ENCODE results near the gene PGLYRP3. TPM values are rescaled to one million over a fixed set of nuclear protein-coding genes. Genes with fewer than 3 reads are reported as not detected.
"Not testable (repeated sequence)": the region's sequence is repeated elsewhere in the genome, so short reads cannot be mapped to it uniquely, and the experiment has no call there.

PGLYRP3 gene
- total RNA-seq, 1 experiment from 2014 or later = not detected

DNA sequence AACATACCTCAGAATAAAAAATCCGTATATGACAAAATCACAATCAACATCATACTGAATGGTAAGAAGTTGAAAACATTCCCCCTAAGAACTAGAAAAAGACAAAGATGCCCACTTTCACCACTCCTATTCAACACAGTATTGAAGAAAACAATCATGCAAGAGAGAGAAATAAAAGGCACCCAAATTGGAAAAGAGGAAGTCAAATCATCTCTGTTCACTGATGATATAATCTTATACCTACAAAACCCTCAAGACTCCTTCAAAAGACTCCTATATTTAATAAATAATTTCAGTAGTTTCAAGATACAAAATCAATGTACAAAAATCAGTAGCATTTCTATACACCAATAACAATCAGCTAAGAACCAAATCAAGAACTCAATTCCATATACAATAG, 21.1 kb upstream of the PGLYRP3 start:
- in situ Hi-C loops (cut with HindIII; ENCODE audit: low sequenced_read_pairs) = no loop called here
- DNase-seq (ENCODE audit: low spot score) = no peak

DNA sequence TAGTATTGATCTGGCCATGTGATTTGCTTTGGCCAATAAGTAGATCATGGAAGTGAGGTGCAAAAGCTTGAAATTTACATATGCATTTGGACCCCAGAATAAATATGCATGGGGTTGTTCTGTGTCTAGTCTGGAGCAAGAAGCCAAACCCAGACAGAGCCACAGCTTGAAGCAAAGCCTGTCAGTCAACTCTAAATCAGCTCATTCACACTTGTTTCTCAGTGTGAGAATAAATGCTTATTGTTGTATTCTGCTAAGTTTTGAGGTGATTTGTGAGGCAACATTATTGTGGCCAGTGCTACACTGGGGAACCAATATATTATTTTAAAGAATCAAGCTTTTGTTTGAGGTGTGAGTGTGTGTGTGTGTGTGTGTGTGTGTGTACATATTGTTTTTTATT, 12.2 kb upstream of the PGLYRP3 start:
- DNase-seq (ENCODE audit: low spot score) = no peak
- in situ Hi-C loops (cut with HindIII; ENCODE audit: low sequenced_read_pairs) = no loop called here

DNA sequence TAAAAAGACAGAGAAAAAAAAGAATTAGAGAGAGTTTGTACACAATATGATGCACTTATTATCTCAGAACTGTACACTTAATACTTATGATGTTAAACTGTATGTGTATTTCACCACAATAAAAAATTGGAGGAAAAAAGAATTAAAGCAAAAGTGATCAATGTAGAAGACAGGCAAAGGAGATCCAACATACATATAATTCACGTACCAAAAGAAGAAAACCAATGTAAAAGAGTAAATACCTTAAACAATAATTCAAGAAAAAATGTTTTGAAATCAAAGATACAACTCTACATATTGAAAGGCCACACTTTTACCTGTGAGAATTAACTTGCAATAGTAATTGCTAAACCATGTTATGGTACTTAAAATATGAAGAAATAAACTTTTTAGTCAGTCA, 9.8 kb upstream of the PGLYRP3 start:
- no peak for DNase-seq (ENCODE audit: low spot score)
- in situ Hi-C loops (cut with HindIII; ENCODE audit: low sequenced_read_pairs) = no loop called here

DNA sequence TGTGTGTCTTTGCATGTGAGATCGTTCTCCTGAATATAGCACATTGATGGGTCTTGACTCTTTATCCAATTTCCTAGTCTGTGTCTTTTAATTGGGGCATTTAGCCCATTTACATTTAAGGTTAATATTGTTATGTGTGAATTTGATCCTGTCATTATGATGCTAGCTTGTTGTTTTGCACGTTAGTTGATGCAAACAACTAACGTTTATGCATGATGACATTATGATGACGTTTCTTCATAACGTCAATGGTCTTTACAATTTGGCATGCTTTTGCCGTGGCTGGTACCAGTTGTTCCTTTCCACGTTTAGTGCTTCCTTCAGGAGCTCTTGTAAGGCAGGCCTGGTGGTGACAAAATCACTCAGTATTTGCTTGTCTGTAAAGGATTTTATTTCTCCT, 5.4 kb upstream of the PGLYRP3 start:
- in situ Hi-C loops (cut with HindIII; ENCODE audit: low sequenced_read_pairs); DNase-seq (ENCODE audit: low spot score): not testable (repeated sequence)

DNA sequence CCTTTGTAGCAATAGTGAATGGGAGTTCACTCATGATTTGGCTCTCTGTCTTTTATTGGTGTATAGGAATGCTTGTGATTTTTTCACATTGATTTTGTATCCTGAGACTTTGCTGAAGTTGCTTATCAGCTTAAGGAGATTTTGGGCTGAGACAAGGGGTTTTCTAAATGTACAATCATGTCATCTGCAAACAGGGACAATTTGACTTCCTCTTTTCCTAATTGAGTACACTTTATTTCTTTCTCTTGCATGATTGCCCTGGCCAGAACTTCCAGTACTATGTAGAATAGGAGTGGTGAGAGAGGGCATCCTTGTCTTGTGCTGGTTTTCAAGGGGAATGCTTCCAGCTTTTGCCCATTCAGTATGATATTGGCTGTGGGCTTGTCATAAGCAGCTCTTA, 3.3 kb upstream of the PGLYRP3 start:
- DNase-seq (ENCODE audit: low spot score); in situ Hi-C loops (cut with HindIII; ENCODE audit: low sequenced_read_pairs): not testable (repeated sequence)

DNA sequence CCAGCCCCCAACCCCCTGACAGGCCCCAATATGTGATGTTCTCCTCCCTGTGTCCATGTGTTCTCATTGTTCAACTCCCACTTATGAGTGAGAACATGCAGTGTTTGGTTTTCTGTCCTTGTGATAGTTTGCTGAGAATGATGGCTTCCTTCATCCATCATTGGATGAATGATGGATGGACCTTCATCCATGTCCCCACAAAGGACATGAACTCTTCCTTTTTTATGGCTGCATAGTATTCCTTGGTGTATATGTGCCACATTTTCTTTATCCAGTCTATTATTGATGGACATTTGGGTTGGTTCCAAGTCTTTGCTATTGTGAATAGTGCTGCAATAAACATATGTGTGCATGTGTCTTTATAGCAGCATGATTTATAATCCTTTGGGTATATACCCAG, 1.6 kb upstream of the PGLYRP3 start:
- in situ Hi-C loops (cut with HindIII; ENCODE audit: low sequenced_read_pairs); DNase-seq (ENCODE audit: low spot score): not testable (repeated sequence)

DNA sequence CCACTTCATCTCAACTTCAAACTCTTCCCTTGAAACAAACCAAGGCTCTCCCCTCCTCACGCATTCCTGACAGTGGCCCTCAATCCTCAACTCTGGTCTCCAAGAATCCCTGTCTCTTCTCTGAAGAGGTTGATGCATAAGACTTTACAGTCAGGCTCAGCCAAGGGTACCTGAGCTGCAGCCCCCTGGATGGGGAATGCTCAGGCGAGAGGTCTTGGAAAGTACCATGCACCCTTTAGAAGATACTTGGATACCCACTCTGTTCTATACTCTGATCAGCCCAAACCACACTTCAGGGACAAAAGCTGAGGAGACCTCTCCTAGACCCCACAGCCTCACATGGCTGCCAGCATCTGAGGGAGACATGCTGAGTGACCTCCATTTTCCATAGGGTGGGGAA, 536 bp upstream of the PGLYRP3 start:
- in situ Hi-C loops (cut with HindIII; ENCODE audit: low sequenced_read_pairs) = no loop called here
- no peak for DNase-seq (ENCODE audit: low spot score)

DNA sequence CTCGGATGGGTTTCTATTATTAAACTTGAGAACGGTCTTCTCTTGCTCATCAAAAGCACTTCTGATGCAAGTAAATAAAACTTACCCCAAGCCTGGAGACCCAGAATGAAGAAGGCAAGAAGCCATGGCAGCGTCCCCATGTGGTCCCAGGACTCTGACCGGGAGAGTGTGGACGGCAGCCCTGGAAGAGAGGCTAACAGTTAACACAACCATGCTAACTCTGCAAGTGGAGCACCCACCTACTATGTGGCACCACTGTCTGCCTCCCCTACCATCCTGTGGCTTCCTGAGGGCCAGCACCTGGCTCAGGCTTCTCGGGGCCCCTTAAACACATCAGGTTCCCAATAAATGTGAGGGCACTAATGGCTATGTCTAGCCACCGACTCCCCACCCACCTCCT, 2.2 kb downstream of the PGLYRP3 start:
- in situ Hi-C loops (cut with HindIII; ENCODE audit: low sequenced_read_pairs) = no loop called here
- no peak for DNase-seq (ENCODE audit: low spot score)

DNA sequence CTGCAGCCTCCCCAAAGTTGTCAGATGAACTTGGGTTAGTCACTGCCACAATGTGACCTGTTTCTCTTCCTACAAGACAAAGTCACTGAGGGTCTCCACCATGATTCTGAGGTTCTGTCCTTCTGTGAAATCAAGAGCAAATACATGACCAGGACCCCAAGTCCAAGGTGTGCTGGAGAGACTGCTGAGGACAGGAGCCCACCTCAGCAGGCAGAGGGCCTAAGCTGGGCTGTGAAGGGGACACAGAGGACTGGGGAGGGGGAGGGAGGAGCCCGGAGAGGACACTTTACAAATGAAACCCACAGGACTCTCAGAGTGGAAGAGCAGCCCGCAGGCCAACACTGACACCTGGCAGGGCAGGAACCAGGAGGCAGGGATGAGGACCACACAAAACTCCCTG, 3.3 kb downstream of the PGLYRP3 start:
- no peak for DNase-seq (ENCODE audit: low spot score)
- in situ Hi-C loops (cut with HindIII; ENCODE audit: low sequenced_read_pairs) = no loop called here

DNA sequence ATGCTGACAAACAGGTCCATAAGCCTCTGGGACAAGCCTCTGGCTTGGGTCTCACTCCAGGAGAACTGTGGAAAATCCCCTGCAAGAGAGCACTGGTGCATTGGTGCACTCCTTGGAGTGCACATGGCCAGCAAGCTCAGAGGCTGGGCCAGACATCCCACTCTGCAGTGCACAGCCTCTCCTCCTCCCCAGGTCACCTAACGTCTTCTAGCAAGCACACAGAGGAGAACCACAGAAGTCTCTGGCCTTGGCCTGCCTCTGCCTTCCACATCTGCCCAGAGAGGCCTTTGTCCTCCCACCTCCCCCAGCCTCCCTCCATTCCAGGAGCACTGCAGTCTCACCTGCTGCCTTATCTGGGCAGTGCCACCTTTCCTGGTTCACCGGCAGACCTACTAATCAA, 4.2 kb downstream of the PGLYRP3 start:
- in situ Hi-C loops (cut with HindIII; ENCODE audit: low sequenced_read_pairs) = no loop called here
- DNase-seq (ENCODE audit: low spot score) = no peak

DNA sequence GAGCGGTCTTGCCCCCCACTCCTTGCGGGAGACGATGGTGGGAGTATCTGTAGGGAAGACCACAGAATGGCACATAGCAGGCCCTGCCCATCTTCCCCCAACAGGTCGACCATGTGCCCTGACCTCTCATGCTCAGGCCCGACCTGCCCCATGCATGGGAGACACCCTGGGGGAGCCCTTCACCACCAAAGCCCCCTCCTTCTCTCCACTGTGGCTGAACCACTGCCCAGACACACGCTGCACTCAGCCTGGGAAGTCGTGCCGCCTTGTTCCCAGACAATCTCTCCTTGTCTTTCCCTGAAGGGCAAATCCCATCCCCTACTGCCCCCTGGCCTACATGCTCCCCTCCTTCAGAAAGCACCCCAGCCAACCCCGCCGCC, 5.5 kb downstream of the PGLYRP3 start:
- no peak for DNase-seq (ENCODE audit: low spot score)
- in situ Hi-C loops (cut with HindIII; ENCODE audit: low sequenced_read_pairs) = no loop called here

DNA sequence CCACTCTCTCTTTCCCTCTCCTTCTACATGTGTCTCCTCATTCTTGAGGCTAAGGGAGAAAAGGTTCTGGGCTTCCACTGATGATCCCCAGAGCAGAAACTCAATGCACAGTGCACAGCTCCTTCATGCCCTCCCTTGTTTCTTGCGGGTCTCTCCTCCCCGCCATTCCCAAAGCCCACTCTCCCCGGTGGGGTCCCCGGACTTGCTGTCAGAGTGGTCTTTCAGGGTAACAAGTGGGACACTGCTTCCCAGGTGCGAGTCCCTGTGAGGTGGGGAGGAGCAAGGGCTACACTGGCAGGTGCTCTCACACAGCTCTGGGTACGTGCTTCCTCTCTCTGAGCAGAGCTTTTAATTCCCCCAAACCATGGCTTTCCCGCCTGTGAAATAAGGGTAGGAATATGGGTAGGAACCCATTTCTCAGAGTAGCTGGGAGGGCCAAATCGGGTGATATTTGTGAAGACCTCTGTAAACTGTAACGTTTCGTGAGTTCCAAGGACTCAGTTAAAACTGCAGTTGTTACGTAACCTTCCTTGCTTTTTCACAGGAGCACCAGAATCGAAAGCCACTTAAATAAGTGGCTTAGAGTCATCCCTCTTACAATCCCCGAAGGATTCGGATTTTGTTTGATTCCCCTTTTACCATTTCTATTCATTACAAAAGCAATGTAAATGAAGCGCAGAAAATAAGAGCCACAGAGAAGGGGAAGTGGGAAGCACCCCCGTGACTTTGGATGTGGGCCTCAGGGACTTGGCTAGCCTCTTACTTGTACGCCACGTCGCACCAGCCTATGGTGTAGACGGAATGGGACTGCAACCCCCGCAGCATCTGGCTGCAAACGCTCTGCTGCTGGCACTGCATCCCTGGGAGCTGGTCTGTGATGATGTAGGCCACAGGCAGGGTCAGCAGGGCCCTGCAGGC, 6.2 kb downstream of the PGLYRP3 start:
- no peak for DNase-seq (ENCODE audit: low spot score)
- in situ Hi-C loops (cut with HindIII; ENCODE audit: low sequenced_read_pairs) = no loop called here

DNA sequence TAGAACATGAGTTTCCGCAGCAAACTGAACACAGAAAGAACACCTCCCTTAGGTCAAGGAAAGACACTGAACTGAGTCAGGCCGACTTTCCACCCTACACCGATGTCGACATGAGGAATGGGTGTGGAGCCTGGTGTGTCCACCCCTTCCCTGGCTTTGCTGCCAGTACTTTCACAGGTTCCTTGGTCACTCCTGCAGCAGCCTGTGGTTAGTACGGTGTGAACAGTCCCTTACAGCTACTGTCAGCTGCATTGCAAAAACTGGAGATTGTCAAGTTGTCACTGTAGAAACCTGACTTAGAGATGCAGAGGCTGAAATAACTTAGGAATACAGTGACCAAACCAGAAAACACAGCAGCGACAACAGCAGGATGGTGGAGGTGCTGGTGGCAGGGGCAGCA, 7.1 kb downstream of the PGLYRP3 start:
- in situ Hi-C loops (cut with HindIII; ENCODE audit: low sequenced_read_pairs) = no loop called here
- DNase-seq (ENCODE audit: low spot score) = no peak

DNA sequence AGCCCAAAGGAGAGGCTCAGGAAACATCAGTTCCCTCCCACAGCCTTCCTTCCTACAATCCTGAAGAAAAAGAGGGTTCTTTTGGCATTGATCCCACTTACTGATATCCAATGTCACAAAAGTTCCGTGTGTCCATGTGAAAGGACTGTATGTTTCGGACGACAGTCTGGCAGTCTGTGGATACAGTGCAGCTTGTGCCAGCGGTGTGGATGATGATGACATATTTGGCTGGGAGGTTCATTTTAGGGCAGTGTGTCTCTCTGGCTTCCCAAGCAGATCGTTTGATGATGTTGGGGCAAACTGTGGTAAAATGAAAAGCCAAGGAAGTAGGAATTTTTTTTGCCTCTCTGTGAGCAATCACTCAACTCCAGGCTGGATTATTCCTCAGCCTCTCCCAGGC, 10.4 kb downstream of the PGLYRP3 start:
- in situ Hi-C loops (cut with HindIII; ENCODE audit: low sequenced_read_pairs) = no loop called here
- no peak for DNase-seq (ENCODE audit: low spot score)

DNA sequence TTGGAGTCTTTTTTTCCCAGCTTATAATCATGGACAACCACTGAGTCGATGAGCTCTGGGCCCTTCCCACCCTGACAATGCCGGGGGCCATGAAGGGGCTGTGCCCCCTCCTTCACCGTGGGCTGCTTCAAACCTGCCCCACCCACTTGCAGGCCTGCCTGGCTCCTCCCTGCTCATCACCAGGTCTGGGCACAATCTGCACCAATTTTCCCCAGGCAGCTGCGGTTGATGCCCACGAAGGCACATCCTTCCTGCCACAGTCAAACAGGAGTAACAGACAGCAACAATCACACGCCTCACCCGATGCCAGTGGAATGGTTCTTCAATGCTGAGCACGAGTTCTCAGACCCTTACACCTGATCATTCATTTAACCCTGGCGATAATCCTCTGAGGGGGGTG, 18.9 kb downstream of the PGLYRP3 start:
- in situ Hi-C loops (cut with HindIII; ENCODE audit: low sequenced_read_pairs) = no loop called here
- DNase-seq (ENCODE audit: low spot score) = no peak

DNA sequence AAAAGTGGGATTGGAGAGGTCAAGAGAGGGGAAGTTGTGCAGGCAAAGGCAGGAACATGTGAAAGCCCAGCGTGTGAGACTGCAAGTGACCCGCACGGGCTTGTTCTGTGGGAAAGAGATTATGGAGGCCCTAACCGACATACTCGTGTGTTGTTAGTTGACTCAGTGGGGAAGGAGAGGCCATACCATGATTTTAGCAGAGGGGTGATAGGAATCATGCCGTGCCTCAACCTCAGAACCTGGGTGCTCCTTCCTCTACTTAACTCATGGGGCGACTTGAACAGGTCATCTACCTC, 19.3 kb downstream of the PGLYRP3 start:
- in situ Hi-C loops (cut with HindIII; ENCODE audit: low sequenced_read_pairs) = no loop called here
- no peak for DNase-seq (ENCODE audit: low spot score)

DNA sequence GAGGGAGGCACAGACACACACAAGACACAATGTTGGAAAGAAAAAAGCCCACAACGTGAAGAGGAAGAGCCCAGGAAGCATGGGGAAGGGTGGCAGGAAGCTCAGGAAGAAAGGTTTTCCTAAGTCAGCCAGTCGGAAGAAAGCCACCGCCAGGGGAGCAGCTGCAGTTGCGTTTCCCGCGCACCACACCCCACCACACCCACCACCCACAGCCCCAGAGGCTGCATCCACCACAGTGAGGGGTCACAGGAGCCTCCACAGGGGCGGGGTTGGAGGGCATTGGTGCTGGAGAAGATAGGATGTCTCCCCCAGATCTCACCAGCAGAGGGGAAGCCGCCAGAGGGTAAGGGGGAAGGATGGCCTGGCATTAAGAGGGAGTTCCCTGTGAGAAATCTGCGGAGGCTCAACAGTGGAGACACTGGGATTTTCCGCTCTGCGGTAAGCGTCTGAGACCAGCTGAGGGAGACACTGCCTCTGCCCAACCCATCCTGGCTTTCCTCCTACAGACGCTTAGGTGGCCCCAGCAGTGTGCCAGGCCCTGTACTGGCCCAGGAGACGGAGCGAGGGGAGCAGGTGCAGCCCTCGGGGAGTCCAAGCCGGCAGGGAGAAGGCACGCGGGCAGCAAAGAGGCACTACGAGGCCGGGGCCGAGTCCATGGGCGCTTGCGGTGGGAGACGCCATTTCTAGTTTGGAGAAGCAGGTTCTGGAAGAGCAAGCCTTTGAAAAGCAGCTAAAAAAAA, 19.8 kb downstream of the PGLYRP3 start:
- in situ Hi-C loops (cut with HindIII; ENCODE audit: low sequenced_read_pairs) = no loop called here
- DNase-seq (ENCODE audit: low spot score) = no peak

DNA sequence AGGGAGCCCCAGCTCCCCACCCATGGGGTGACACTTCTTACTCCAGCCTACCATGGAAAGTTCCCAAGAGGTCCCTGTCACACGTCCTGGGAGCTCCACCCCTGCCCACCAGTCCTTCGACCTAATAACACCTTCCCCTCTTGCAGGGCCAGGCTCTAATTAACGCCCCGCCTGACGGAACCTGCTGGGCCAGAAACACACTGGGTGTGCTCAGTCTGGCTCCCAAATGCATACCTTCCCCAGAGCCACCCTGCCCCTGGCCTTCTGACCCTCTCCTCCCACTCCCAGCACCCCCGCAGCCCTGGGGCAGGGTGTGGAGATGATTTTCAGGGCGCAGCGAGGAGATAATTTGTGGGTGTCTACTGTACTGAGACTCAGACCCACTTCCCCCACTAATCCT, 20.6 kb downstream of the PGLYRP3 start:
- no peak for DNase-seq (ENCODE audit: low spot score)
- in situ Hi-C loops (cut with HindIII; ENCODE audit: low sequenced_read_pairs) = no loop called here

DNA sequence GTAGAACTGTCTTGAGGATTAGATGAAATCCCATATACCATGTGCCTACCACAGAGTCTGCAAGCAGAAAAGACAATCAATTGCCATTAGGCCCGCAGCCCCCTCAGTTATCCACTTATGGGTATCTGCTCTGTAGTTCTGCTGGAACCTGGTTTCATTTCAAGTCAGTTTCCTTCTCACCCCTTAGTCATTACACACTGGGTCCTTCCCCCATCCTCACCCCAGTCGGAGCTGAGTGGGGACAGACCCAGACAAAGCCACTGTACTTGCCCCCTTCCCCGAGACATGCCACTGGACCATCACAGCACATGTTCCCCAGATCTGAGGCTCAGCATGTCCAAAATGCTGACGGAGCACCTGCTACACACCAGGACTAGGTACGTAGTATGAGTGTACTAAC, 21.2 kb downstream of the PGLYRP3 start:
- in situ Hi-C loops (cut with HindIII; ENCODE audit: low sequenced_read_pairs) = no loop called here

DNA sequence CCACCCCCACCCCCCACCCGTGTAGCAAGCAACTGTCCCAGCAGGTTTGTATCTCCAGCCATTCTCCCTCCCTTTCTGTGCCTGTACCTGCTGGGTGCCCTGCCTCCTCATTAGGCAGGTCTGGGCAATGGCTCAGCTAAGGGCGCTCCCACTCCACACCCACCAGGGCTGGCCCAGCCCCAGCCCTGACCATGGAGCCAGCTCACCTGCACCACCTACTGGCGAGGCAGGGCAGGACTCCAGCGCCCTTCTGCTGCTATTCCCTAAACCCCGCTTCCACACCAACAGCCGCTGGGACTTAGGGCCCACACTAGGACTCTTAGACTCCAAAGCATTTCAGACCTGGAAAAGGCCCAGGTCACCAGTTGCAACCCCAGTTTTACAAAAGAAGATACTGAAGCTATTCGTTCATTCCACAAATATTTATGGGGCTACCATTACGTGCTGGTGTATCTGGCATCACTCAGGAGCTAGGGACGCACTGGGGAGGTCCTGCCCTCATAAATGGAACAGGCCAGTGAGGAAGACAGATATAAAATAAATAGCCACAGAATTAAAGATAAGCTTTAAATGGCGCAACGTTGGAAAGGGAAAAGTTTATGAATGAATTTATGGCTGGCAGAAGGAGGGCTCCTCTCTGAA, 24.0 kb downstream of the PGLYRP3 start:
- in situ Hi-C loops (cut with HindIII; ENCODE audit: low sequenced_read_pairs) = no loop called here

More for the DNA sequence above, 21.2 kb downstream of the PGLYRP3 start:
- DNase-seq (ENCODE audit: low spot score) = no peak

More for the DNA sequence above, 24.0 kb downstream of the PGLYRP3 start:
- DNase-seq (ENCODE audit: low spot score) = no peak
